ENCODE results near the gene CEP192. TPM values are rescaled to one million over a fixed set of nuclear protein-coding genes. Genes with fewer than 3 reads are reported as not detected.

Gene CEP192
- total RNA-seq, 1 donor from 2014 or later = 13.9 TPM

DNA sequence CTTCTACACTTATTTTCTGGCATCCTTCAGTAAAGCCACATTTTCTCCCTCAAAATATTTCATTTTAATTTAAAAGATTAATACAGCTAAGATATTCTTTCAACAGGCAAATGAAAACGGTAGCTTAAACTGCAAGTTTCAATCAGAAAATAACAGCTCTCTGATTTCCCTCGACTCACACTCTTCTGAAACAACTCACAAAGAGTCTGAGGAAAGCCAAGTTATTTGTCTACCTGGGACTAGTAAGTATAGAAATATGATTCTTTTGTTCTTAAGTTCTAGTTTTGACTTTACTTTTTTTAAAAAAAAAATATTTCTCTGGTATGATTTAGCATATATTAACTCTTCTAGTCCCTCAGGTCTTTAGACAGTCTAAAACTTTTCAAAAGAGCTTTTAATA lies 27.2 kb downstream of the CEP192 start:
- Histone ChIP-seq H3K4me3 (ENCODE audit: insufficient read depth, low read depth, low read length) (no peak overlapping the region), H4K20me1 (ENCODE audit: insufficient read depth, low read length) (no peaks in the 10 kb centered on the region), H3K9me3 (ENCODE audit: insufficient read depth, low read depth, low read length) (no peaks in the 10 kb centered on the region), H3K4me2 (ENCODE audit: low read length) (no peak overlapping the region), H3K4me1 (ENCODE audit: insufficient read depth, low read length) (no peaks in the 10 kb centered on the region), H3K79me2 (ENCODE audit: insufficient read depth, low read length) (peaks cover 6% of the 10 kb centered on the region), H3K27ac (ENCODE audit: low read depth, low read length) (no peak overlapping the region), H3K9ac (ENCODE audit: low read length) (no peak overlapping the region), H3K36me3 (ENCODE audit: insufficient read depth, low read length) (peaks cover 43% of the 10 kb centered on the region), H3K27me3 (ENCODE audit: insufficient read depth, low read length) (no peaks in the 10 kb centered on the region), H2AFZ (ENCODE audit: low read depth, low read length) (no peak overlapping the region)
- Mint-ChIP-seq H3K27me3 (ENCODE audit: low read depth, unreplicated experiment) (no peaks in the 10 kb centered on the region), H3K4me3 (ENCODE audit: unreplicated experiment) (no peak overlapping the region), H3K27ac (ENCODE audit: unreplicated experiment) (no peak overlapping the region), H3K36me3 (ENCODE audit: low read depth, unreplicated experiment) (peaks cover 10% of the 10 kb centered on the region), H3K9me3 (ENCODE audit: unreplicated experiment) (no peaks in the 10 kb centered on the region), H3K4me1 (ENCODE audit: low read depth, unreplicated experiment) (no peaks in the 10 kb centered on the region)
- DNase-seq (ENCODE audit: low read depth) = no peak
- no peak for TF ChIP-seq CTCF (IDR thresholded peaks at IDR 0.05; ENCODE audit: insufficient read depth, low read depth, low read length)
- no peak for TF ChIP-seq EZH2 (IDR thresholded peaks at IDR 0.05; ENCODE audit: insufficient read depth, low read length)
- FAIRE-seq = no peak

DNA sequence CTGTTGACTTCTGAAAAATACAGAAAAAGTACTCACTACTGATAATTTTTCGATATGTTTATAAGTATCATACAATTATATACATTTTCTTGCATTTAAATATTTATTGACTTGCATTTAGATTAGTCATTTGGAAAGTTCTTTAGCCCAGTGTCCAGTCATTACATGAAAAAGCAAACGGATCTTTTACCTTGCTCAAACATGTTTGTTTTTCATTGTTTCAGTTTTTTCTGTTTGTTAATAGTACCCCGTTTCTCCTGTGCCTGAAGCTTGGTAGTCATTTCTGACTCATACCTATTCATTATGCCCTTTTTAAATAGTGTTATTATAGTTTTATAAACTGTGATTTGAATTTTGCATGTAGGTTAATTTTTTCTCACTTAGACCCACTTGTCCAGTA lies 28.1 kb downstream of the CEP192 start:
- TF ChIP-seq EZH2 (IDR thresholded peaks at IDR 0.05; ENCODE audit: insufficient read depth, low read length) (no peak), CTCF (IDR thresholded peaks at IDR 0.05; ENCODE audit: insufficient read depth, low read depth, low read length) (no peak)
- no peaks in the 10 kb centered on the region for H3K4me1 Mint-ChIP-seq (ENCODE audit: low read depth, unreplicated experiment)
- Histone ChIP-seq H3K9ac (ENCODE audit: low read length) (no peak overlapping the region), H3K36me3 (ENCODE audit: insufficient read depth, low read length) (peaks cover 37% of the 10 kb centered on the region), H3K4me1 (ENCODE audit: insufficient read depth, low read length) (no peaks in the 10 kb centered on the region), H3K9me3 (ENCODE audit: insufficient read depth, low read depth, low read length) (no peaks in the 10 kb centered on the region), H2AFZ (ENCODE audit: low read depth, low read length) (no peak overlapping the region), H4K20me1 (ENCODE audit: insufficient read depth, low read length) (no peaks in the 10 kb centered on the region), H3K27me3 (ENCODE audit: insufficient read depth, low read length) (no peaks in the 10 kb centered on the region), H3K4me2 (ENCODE audit: low read length) (no peak overlapping the region), H3K4me3 (ENCODE audit: insufficient read depth, low read depth, low read length) (no peak overlapping the region), H3K27ac (ENCODE audit: low read depth, low read length) (no peak overlapping the region), H3K79me2 (ENCODE audit: insufficient read depth, low read length) (peaks cover 13% of the 10 kb centered on the region)
- no peaks in the 10 kb centered on the region for H3K27me3 Mint-ChIP-seq (ENCODE audit: low read depth, unreplicated experiment)
- FAIRE-seq (no peak), DNase-seq (ENCODE audit: low read depth) (no peak)
- H3K27ac Mint-ChIP-seq (ENCODE audit: unreplicated experiment) = no peak overlapping the region
- peaks cover 10% of the 10 kb centered on the region for H3K36me3 Mint-ChIP-seq (ENCODE audit: low read depth, unreplicated experiment)
- no peak overlapping the region for H3K4me3 Mint-ChIP-seq (ENCODE audit: unreplicated experiment)
- H3K9me3 Mint-ChIP-seq (ENCODE audit: unreplicated experiment) = no peaks in the 10 kb centered on the region

DNA sequence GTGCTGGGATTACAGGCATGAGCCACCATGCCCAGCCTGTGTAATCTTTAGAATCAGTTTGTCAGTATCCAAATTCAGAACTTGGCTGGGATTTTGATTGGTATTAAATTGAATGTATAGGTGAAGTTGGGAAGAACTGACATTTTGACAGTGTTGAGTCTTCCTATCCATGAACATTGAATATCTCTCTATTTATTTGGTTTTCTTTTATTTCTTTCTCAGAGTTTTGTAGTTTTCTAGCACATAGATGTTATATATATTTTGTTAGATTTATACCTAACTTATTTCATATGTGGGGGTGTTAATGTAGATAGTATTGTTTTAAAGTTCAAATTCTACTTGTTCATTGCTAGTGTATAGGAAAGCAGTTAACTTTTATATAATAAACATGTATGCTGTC lies 31.5 kb downstream of the CEP192 start:
- no peaks in the 10 kb centered on the region for H3K9me3 ChIP-seq (ENCODE audit: insufficient read depth, low read depth, low read length)
- DNase-seq (ENCODE audit: low read depth) (no peak), FAIRE-seq (no peak)
- TF ChIP-seq CTCF (IDR thresholded peaks at IDR 0.05; ENCODE audit: insufficient read depth, low read depth, low read length) = no peak
- TF ChIP-seq EZH2 (IDR thresholded peaks at IDR 0.05; ENCODE audit: insufficient read depth, low read length) = no peak
- no peak overlapping the region for H2AFZ ChIP-seq (ENCODE audit: low read depth, low read length)
- no peak overlapping the region for H3K4me2 ChIP-seq (ENCODE audit: low read length)
- Mint-ChIP-seq H3K9me3 (ENCODE audit: unreplicated experiment) (no peaks in the 10 kb centered on the region), H3K36me3 (ENCODE audit: low read depth, unreplicated experiment) (peaks cover 6% of the 10 kb centered on the region), H3K4me1 (ENCODE audit: low read depth, unreplicated experiment) (peaks cover 14% of the 10 kb centered on the region), H3K27me3 (ENCODE audit: low read depth, unreplicated experiment) (no peaks in the 10 kb centered on the region), H3K27ac (ENCODE audit: unreplicated experiment) (no peak overlapping the region), H3K4me3 (ENCODE audit: unreplicated experiment) (no peak overlapping the region)
- no peak overlapping the region for H3K27ac ChIP-seq (ENCODE audit: low read depth, low read length)
- H3K79me2 ChIP-seq (ENCODE audit: insufficient read depth, low read length) = peaks cover 13% of the 10 kb centered on the region
- peaks cover 23% of the 10 kb centered on the region for H3K36me3 ChIP-seq (ENCODE audit: insufficient read depth, low read length)
- H3K9ac ChIP-seq (ENCODE audit: low read length) = no peak overlapping the region
- H4K20me1 ChIP-seq (ENCODE audit: insufficient read depth, low read length) = peaks cover 8% of the 10 kb centered on the region
- H3K27me3 ChIP-seq (ENCODE audit: insufficient read depth, low read length) = no peaks in the 10 kb centered on the region
- H3K4me1 ChIP-seq (ENCODE audit: insufficient read depth, low read length) = peaks cover 9% of the 10 kb centered on the region
- no peak overlapping the region for H3K4me3 ChIP-seq (ENCODE audit: insufficient read depth, low read depth, low read length)
